GM23338 (cell line): ENCODE measurements around the gene ATP5MC2. TPM values are rescaled to one million over a fixed set of nuclear protein-coding genes. Genes with fewer than 3 reads are reported as not detected.

ENCODE experiments used
- ATAC-seq: fragments of 200-7000 bp; cut with Tn5 transposase; 3 replicates; pipeline ENCODE4 v1.9.1; 2020
- DNase-seq: peaks from one replicate; pipeline ENCODE4 v3.0.0-alpha.2; 2015; ENCODE audit warnings: low spot score
- H2AFZ ChIP-seq: fragments of 200-600 bp; sonication (generic); 2 replicates; pipeline ENCODE4 v1.8.0; 2016; ENCODE audit warnings: antibody characterized with exemption, mild to moderate bottlenecking, moderate library complexity
- H3F3A ChIP-seq: fragments of 200-600 bp; sonication (generic); replicated peaks from 2 replicates; pipeline ENCODE4 v1.8.0; 2017; ENCODE audit warnings: antibody characterized with exemption, mixed run types, low read depth
- H3K27ac ChIP-seq: fragments of 200-600 bp; sonication (generic); 2 replicates; pipeline ENCODE4 v1.6.1; 2016; ENCODE audit warnings: low read depth
- H3K27me3 ChIP-seq: fragments of 200-600 bp; sonication (generic); 2 replicates; pipeline ENCODE4 v1.8.0; 2016; ENCODE audit warnings: mild to moderate bottlenecking, mixed run types, moderate library complexity; ENCODE audit not compliant: insufficient read depth
- H3K36me3 ChIP-seq: fragments of 200-600 bp; sonication (generic); 2 replicates; pipeline ENCODE4 v1.8.0; 2016; ENCODE audit warnings: mild to moderate bottlenecking; ENCODE audit not compliant: insufficient read depth
- H3K4me1 ChIP-seq: fragments of 200-600 bp; sonication (generic); 2 replicates; pipeline ENCODE4 v1.8.0; 2016; ENCODE audit warnings: mild to moderate bottlenecking, moderate library complexity; ENCODE audit not compliant: insufficient read depth
- H3K4me2 ChIP-seq: fragments of 200-600 bp; sonication (generic); 2 replicates; pipeline ENCODE4 v1.7.1; 2017; ENCODE audit warnings: mixed run types
- H3K4me3 ChIP-seq: fragments of 200-600 bp; sonication (generic); 2 replicates; pipeline ENCODE4 v1.6.1; 2016; ENCODE audit warnings: mixed run types
- H3K79me2 ChIP-seq: fragments of 200-600 bp; sonication (generic); replicated peaks from 2 replicates; pipeline ENCODE4 v1.8.0; 2017; ENCODE audit warnings: mild to moderate bottlenecking; ENCODE audit not compliant: insufficient read depth
- H3K9me2 ChIP-seq: fragments of 200-600 bp; sonication (generic); 2 replicates; pipeline ENCODE4 v1.8.0; 2017; ENCODE audit not compliant: insufficient read depth
- H4K20me1 ChIP-seq: fragments of 200-600 bp; sonication (generic); replicated peaks from 2 replicates; pipeline ENCODE4 v1.8.0; 2017; ENCODE audit warnings: mild to moderate bottlenecking; ENCODE audit not compliant: insufficient read depth
- H3K27ac Mint-ChIP-seq: 2 replicates; pipeline ENCODE4 v1.8.0; 2020; ENCODE audit warnings: inconsistent platforms, mild to moderate bottlenecking, moderate library complexity, mixed read lengths
- H3K27me3 Mint-ChIP-seq: 3 replicates; pipeline ENCODE4 v1.8.0; 2022; ENCODE audit warnings: low read depth, mild to moderate bottlenecking, moderate library complexity, mixed read lengths, inconsistent platforms; ENCODE audit not compliant: insufficient read depth, poor library complexity
- H3K36me3 Mint-ChIP-seq: 3 replicates; pipeline ENCODE4 v1.8.0; 2021; ENCODE audit warnings: low read depth, mild to moderate bottlenecking, inconsistent platforms, moderate library complexity, mixed read lengths
- H3K4me1 Mint-ChIP-seq: 3 replicates; pipeline ENCODE4 v1.8.0; 2020; ENCODE audit warnings: mild to moderate bottlenecking, inconsistent platforms, mixed read lengths
- H3K4me3 Mint-ChIP-seq: 3 replicates; pipeline ENCODE4 v1.8.0; 2021; ENCODE audit warnings: moderate library complexity, mild to moderate bottlenecking, inconsistent platforms, mixed read lengths
- H3K9me3 Mint-ChIP-seq: 3 replicates; pipeline ENCODE4 v1.8.0; 2020; ENCODE audit warnings: moderate library complexity, mild to moderate bottlenecking, inconsistent platforms, mixed read lengths
- CREB1 ChIP-seq: fragments of 250-450 bp; sonication (Bioruptor Pico); IDR thresholded peaks from 2 replicates; pipeline ENCODE4 v1.5.0; 2020; ENCODE audit warnings: low read depth, mild to moderate bottlenecking, moderate library complexity
- EZH2 ChIP-seq: fragments of 200-600 bp; sonication (generic); IDR thresholded peaks from one replicate; pipeline ENCODE4 v1.8.0; 2017; ENCODE audit warnings: antibody characterized with exemption, mild to moderate bottlenecking, low read depth; ENCODE audit not compliant: unreplicated experiment
- EZH2phosphoT487 ChIP-seq: fragments of 200-600 bp; sonication (generic); IDR thresholded peaks from one replicate; pipeline ENCODE4 v1.8.1; 2018; ENCODE audit warnings: antibody characterized with exemption; ENCODE audit not compliant: unreplicated experiment
- JUNB ChIP-seq: IDR thresholded peaks from one replicate; pipeline ENCODE4 v1.6.1; 2016; ENCODE audit warnings: antibody characterized with exemption; ENCODE audit not compliant: unreplicated experiment
- NANOG ChIP-seq: IDR thresholded peaks from 2 replicates; pipeline ENCODE4 v1.6.1; 2016; ENCODE audit warnings: antibody characterized with exemption, borderline replicate concordance
- POLR2AphosphoS5 ChIP-seq: IDR thresholded peaks from 2 replicates; pipeline ENCODE4 v1.6.1; 2016; ENCODE audit warnings: antibody characterized with exemption, low read depth
- STAT1 ChIP-seq: IDR thresholded peaks from one replicate; pipeline ENCODE4 v1.6.1; 2016; ENCODE audit warnings: antibody characterized with exemption; ENCODE audit not compliant: unreplicated experiment
- ZNF114 ChIP-seq: fragments of 250-450 bp; sonication (Bioruptor Pico); IDR thresholded peaks from 2 replicates; pipeline ENCODE4 v1.5.0; 2020; ENCODE audit warnings: mild to moderate bottlenecking, moderate library complexity
- ZNF331 ChIP-seq: fragments of 250-450 bp; sonication (Bioruptor Pico); IDR thresholded peaks from 2 replicates; pipeline ENCODE4 v1.5.0; 2020; ENCODE audit warnings: low read depth, mild to moderate bottlenecking, moderate library complexity
- polyA plus RNA-seq: library from polyadenylated mRNA; unstranded; fragments of >200 nt; fragmentation: Nextera tagmentation; extraction: Ambion mirVana; gene quantifications from 2 replicates; pipeline ENCODE4 v1.2.1, GENCODE V29; 2016
- total RNA-seq: library from RNA; depleted of rRNA; stranded (reverse); fragments of >200 nt; shearing (Covaris generic); gene quantifications from 2 replicates; pipeline ENCODE4 v1.2.3, GENCODE V29; 2014
- TF ChIP-seq, protein P1 (sequence below): fragments of 250-450 bp; sonication (Bioruptor Pico); IDR thresholded peaks from 2 replicates; pipeline ENCODE4 v1.5.0; 2020; ENCODE audit warnings: mild to moderate bottlenecking, moderate library complexity
- TF ChIP-seq, protein P2 (sequence below): IDR thresholded peaks from 2 replicates; pipeline ENCODE4 v1.6.1; 2016; ENCODE audit warnings: antibody characterized with exemption
- TF ChIP-seq, protein P3 (sequence below), 2 experiments: fragments of 200-600 bp in 1 of 2; sonication (generic) in 1 of 2; conservative IDR thresholded peaks; 2 replicates each; pipeline versions ENCODE4 v1.5.1 to v1.6.1; 2016 to 2017; ENCODE audit warnings: antibody characterized with exemption in 2 of 2, low read depth in 2 of 2, mild to moderate bottlenecking in 2 of 2, moderate library complexity in 1 of 2
- TF ChIP-seq, protein P4 (sequence below): IDR thresholded peaks from one replicate; pipeline ENCODE4 v1.6.1; 2018; ENCODE audit warnings: antibody characterized with exemption; ENCODE audit not compliant: unreplicated experiment

The ATP5MC2 gene
- total and polyA plus RNA-seq, 2 experiments from 2014 or later = 362 to 821 TPM

DNA sequence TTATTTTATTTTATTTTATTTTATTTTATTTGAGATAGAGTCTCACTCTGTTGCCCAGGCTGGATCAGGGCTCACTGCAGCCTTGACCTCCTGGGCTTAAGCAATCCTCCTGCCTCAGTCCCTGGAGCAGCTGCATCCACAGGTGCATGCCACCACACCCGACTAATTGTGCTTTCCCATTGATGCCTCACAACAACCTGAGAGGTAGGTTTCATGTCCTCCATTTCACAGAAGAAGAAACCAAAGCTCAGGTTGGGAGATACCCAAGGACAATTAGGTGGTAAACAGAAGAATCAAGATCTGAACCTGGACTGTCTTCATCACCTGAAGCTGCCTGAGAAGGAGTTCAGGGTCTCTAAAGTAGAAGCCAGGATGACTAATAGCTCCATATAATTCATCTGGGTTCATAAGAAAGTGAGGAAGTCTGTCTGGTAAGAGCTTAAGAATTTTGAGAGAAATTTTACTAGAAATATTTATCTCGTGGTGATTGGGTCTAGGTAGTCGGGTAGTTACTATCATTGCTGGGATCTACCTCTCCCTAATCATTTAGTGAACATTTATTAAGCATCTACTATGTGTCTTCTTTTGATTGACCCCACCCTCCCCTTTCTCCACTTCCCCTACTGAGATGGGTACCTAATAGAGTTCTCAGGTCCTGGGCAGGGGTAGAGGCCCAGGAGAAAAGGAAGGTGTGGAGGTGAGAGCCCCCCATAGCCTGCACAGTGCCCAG is 23.2 kb upstream of the ATP5MC2 start:
- Histone ChIP-seq H3F3A (0 out of 2 replicates have a peak, but pooled peaks cover 2% of the 10 kb centered on the region), H2AFZ (no peak overlapping the region), H3K79me2 (no peaks in the 10 kb centered on the region), H3K9me2 (no peaks in the 10 kb centered on the region), H3K27ac (no peak overlapping the region), H3K4me3 (no peak overlapping the region), H3K4me2 (no peak overlapping the region), H3K36me3 (no peaks in the 10 kb centered on the region), H3K27me3 (peaks cover 90% of the 10 kb centered on the region), H4K20me1 (no peaks in the 10 kb centered on the region), H3K4me1 (peaks cover 17% of the 10 kb centered on the region)
- Mint-ChIP-seq H3K27ac (no peak overlapping the region), H3K4me3 (no peak overlapping the region), H3K27me3 (peaks cover 54% of the 10 kb centered on the region), H3K36me3 (no peaks in the 10 kb centered on the region; the same call in 2 of the 3 replicates), H3K4me1 (peaks cover 30% of the 10 kb centered on the region), H3K9me3 (no peaks in the 10 kb centered on the region)
- DNase-seq = no peak
- no peak for TF ChIP-seq ZNF331
- TF ChIP-seq EZH2phosphoT487 = no peak
- TF ChIP-seq, protein P1, sequence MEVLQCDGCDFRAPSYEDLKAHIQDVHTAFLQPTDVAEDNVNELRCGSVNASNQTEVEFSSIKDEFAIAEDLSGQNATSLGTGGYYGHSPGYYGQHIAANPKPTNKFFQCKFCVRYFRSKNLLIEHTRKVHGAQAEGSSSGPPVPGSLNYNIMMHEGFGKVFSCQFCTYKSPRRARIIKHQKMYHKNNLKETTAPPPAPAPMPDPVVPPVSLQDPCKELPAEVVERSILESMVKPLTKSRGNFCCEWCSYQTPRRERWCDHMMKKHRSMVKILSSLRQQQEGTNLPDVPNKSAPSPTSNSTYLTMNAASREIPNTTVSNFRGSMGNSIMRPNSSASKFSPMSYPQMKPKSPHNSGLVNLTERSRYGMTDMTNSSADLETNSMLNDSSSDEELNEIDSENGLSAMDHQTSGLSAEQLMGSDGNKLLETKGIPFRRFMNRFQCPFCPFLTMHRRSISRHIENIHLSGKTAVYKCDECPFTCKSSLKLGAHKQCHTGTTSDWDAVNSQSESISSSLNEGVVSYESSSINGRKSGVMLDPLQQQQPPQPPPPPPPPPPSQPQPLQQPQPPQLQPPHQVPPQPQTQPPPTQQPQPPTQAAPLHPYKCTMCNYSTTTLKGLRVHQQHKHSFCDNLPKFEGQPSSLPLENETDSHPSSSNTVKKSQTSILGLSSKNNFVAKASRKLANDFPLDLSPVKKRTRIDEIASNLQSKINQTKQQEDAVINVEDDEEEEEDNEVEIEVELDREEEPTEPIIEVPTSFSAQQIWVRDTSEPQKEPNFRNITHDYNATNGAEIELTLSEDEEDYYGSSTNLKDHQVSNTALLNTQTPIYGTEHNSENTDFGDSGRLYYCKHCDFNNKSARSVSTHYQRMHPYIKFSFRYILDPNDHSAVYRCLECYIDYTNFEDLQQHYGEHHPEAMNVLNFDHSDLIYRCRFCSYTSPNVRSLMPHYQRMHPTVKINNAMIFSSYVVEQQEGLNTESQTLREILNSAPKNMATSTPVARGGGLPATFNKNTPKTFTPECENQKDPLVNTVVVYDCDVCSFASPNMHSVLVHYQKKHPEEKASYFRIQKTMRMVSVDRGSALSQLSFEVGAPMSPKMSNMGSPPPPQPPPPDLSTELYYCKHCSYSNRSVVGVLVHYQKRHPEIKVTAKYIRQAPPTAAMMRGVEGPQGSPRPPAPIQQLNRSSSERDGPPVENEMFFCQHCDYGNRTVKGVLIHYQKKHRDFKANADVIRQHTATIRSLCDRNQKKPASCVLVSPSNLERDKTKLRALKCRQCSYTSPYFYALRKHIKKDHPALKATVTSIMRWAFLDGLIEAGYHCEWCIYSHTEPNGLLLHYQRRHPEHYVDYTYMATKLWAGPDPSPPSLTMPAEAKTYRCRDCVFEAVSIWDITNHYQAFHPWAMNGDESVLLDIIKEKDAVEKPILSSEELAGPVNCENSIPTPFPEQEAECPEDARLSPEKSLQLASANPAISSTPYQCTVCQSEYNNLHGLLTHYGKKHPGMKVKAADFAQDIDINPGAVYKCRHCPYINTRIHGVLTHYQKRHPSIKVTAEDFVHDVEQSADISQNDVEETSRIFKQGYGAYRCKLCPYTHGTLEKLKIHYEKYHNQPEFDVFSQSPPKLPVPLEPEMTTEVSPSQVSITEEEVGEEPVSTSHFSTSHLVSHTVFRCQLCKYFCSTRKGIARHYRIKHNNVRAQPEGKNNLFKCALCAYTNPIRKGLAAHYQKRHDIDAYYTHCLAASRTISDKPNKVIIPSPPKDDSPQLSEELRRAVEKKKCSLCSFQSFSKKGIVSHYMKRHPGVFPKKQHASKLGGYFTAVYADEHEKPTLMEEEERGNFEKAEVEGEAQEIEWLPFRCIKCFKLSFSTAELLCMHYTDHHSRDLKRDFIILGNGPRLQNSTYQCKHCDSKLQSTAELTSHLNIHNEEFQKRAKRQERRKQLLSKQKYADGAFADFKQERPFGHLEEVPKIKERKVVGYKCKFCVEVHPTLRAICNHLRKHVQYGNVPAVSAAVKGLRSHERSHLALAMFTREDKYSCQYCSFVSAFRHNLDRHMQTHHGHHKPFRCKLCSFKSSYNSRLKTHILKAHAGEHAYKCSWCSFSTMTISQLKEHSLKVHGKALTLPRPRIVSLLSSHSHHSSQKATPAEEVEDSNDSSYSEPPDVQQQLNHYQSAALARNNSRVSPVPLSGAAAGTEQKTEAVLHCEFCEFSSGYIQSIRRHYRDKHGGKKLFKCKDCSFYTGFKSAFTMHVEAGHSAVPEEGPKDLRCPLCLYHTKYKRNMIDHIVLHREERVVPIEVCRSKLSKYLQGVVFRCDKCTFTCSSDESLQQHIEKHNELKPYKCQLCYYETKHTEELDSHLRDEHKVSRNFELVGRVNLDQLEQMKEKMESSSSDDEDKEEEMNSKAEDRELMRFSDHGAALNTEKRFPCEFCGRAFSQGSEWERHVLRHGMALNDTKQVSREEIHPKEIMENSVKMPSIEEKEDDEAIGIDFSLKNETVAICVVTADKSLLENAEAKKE = no peak
- TF ChIP-seq JUNB = no peak
- TF ChIP-seq ZNF114 (CRISPR knock-in tag) = no peak
- TF ChIP-seq STAT1 = no peak
- TF ChIP-seq, protein P2, sequence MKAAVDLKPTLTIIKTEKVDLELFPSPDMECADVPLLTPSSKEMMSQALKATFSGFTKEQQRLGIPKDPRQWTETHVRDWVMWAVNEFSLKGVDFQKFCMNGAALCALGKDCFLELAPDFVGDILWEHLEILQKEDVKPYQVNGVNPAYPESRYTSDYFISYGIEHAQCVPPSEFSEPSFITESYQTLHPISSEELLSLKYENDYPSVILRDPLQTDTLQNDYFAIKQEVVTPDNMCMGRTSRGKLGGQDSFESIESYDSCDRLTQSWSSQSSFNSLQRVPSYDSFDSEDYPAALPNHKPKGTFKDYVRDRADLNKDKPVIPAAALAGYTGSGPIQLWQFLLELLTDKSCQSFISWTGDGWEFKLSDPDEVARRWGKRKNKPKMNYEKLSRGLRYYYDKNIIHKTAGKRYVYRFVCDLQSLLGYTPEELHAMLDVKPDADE = no peak
- no peak for TF ChIP-seq POLR2AphosphoS5
- TF ChIP-seq CREB1 (CRISPR knock-in tag) = no peak
- TF ChIP-seq, protein P3, sequence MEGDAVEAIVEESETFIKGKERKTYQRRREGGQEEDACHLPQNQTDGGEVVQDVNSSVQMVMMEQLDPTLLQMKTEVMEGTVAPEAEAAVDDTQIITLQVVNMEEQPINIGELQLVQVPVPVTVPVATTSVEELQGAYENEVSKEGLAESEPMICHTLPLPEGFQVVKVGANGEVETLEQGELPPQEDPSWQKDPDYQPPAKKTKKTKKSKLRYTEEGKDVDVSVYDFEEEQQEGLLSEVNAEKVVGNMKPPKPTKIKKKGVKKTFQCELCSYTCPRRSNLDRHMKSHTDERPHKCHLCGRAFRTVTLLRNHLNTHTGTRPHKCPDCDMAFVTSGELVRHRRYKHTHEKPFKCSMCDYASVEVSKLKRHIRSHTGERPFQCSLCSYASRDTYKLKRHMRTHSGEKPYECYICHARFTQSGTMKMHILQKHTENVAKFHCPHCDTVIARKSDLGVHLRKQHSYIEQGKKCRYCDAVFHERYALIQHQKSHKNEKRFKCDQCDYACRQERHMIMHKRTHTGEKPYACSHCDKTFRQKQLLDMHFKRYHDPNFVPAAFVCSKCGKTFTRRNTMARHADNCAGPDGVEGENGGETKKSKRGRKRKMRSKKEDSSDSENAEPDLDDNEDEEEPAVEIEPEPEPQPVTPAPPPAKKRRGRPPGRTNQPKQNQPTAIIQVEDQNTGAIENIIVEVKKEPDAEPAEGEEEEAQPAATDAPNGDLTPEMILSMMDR (conservative IDR thresholded peaks at IDR 0.05; ENCODE audit: low read depth in 2 of 2) = no peak
- TF ChIP-seq, protein P4, sequence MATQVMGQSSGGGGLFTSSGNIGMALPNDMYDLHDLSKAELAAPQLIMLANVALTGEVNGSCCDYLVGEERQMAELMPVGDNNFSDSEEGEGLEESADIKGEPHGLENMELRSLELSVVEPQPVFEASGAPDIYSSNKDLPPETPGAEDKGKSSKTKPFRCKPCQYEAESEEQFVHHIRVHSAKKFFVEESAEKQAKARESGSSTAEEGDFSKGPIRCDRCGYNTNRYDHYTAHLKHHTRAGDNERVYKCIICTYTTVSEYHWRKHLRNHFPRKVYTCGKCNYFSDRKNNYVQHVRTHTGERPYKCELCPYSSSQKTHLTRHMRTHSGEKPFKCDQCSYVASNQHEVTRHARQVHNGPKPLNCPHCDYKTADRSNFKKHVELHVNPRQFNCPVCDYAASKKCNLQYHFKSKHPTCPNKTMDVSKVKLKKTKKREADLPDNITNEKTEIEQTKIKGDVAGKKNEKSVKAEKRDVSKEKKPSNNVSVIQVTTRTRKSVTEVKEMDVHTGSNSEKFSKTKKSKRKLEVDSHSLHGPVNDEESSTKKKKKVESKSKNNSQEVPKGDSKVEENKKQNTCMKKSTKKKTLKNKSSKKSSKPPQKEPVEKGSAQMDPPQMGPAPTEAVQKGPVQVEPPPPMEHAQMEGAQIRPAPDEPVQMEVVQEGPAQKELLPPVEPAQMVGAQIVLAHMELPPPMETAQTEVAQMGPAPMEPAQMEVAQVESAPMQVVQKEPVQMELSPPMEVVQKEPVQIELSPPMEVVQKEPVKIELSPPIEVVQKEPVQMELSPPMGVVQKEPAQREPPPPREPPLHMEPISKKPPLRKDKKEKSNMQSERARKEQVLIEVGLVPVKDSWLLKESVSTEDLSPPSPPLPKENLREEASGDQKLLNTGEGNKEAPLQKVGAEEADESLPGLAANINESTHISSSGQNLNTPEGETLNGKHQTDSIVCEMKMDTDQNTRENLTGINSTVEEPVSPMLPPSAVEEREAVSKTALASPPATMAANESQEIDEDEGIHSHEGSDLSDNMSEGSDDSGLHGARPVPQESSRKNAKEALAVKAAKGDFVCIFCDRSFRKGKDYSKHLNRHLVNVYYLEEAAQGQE = no peak
- TF ChIP-seq NANOG = no peak
- TF ChIP-seq EZH2 = no peak
- no peak for ATAC-seq
